ENCODE results near the gene CNPY1. TPM values are rescaled to one million over a fixed set of nuclear protein-coding genes. Genes with fewer than 3 reads are reported as not detected.

Gene CNPY1
- total and polyA plus RNA-seq, 12 donors = not detected

- Histone ChIP-seq H3K4me3 (no peak overlapping the region), H3K4me1 (replicated peaks in 1 of 2) (no peaks in the 10 kb centered on the region), H3K9me3 (replicated peaks in 1 of 3) (no peaks in the 10 kb centered on the region), H3K36me3 (replicated peaks in 1 of 2) (no peaks in the 10 kb centered on the region), H3K27me3 (peaks cover 43% of the 10 kb centered on the region), H3K27ac (no peak overlapping the region)
- no peak for DNase-seq
- intact Hi-C loops (cut with DNase I) = no loop called here
- TF ChIP-seq, protein P1, sequence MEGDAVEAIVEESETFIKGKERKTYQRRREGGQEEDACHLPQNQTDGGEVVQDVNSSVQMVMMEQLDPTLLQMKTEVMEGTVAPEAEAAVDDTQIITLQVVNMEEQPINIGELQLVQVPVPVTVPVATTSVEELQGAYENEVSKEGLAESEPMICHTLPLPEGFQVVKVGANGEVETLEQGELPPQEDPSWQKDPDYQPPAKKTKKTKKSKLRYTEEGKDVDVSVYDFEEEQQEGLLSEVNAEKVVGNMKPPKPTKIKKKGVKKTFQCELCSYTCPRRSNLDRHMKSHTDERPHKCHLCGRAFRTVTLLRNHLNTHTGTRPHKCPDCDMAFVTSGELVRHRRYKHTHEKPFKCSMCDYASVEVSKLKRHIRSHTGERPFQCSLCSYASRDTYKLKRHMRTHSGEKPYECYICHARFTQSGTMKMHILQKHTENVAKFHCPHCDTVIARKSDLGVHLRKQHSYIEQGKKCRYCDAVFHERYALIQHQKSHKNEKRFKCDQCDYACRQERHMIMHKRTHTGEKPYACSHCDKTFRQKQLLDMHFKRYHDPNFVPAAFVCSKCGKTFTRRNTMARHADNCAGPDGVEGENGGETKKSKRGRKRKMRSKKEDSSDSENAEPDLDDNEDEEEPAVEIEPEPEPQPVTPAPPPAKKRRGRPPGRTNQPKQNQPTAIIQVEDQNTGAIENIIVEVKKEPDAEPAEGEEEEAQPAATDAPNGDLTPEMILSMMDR (IDR thresholded peaks at IDR 0.05) = no peak
- TF ChIP-seq POLR2A (IDR thresholded peaks at IDR 0.05) = no peak
- 84 to 91% (median 88%) methylated on average over 7 of the region's 7 CpGs for whole genome bisulfite sequencing, 4 donors
Observed at GRCh38 chr7:155527664-155528063, 18.7 kb downstream of the CNPY1 start.

DNA sequence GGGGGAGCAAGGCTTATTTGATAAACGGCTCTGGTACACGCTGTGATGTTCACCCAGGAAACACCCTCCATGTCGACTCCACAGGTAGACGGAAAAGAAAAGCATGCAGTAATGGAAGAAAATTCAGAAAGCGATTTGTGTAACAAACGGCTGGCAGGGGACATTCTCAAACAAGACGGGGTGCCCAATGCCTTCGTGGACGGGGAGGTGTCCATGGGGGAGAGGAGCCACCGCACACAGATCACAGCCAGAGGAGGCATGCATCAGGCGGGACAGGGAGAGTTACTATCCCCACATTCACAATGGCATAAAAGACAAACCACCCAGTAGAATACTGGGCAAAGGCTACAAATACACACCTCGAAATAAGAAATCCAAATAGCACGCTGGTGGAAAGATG, 20.1 kb downstream of the CNPY1 start:
- Histone ChIP-seq H3K27ac (no peak overlapping the region), H3K4me1 (replicated peaks in 1 of 2) (no peaks in the 10 kb centered on the region), H3K27me3 (peaks cover 37% of the 10 kb centered on the region), H3K36me3 (replicated peaks in 1 of 2) (no peaks in the 10 kb centered on the region), H3K4me3 (no peak overlapping the region), H3K9me3 (replicated peaks in 1 of 3) (no peaks in the 10 kb centered on the region)
- WGBS, 4 donors = 65 to 73% (median 72%) methylated on average over 13 of the region's 13 CpGs
- intact Hi-C loops (cut with DNase I) = no loop called here
- DNase-seq = no peak
- TF ChIP-seq, protein P1 (IDR thresholded peaks at IDR 0.05) = no peak
- TF ChIP-seq POLR2A (IDR thresholded peaks at IDR 0.05) = no peak

DNA sequence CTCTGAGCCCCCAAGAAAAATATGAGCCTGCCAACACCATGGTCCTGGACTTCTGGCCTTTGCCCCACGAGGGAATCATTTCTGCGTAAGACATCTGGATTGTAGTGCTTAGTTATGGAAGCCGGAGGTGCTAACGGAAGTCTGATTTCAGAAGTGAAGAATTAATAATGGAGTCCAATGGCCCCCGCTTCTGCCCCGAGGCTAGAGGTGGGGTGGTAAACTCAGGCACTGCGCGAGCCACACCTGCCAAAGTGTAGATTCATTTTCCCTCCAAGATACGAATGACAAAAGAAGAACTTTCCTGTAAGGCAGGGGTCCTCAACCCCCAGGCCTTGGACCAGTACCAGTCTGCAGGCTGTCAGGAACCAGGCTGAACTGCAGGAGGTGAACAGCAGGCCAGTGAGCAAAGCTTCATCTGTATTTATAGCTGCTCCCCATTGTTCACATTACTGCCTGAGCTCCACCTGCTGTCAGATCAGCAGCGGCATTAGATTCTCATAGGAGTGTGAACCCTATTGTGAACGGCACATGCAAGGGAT, 22.3 kb downstream of the CNPY1 start:
- no peak for DNase-seq
- 73 to 80% (median 74%) methylated on average over 8 to 11 of the region's 11 CpGs for WGBS, 4 donors
- peaks cover 18% of the 10 kb centered on the region for H3K27me3 ChIP-seq
- H3K27ac ChIP-seq = no peak overlapping the region
- H3K36me3 ChIP-seq (replicated peaks in 1 of 2) = no peaks in the 10 kb centered on the region
- H3K4me1 ChIP-seq (replicated peaks in 1 of 2) = no peaks in the 10 kb centered on the region
- TF ChIP-seq POLR2A (IDR thresholded peaks at IDR 0.05) = no peak
- TF ChIP-seq, protein P1 (IDR thresholded peaks at IDR 0.05) = no peak
- intact Hi-C loops (cut with DNase I) = no loop called here
- no peak overlapping the region for H3K4me3 ChIP-seq
- H3K9me3 ChIP-seq (replicated peaks in 1 of 3) = no peaks in the 10 kb centered on the region

- H3K36me3 ChIP-seq (replicated peaks in 1 of 2) = no peaks in the 10 kb centered on the region
Observed at GRCh38 chr7:155523168-155523675, 23.1 kb downstream of the CNPY1 start.

More at GRCh38 chr7:155523168-155523675, 23.1 kb downstream of the CNPY1 start:
- no peak overlapping the region for H3K4me3 ChIP-seq
- H3K27ac ChIP-seq = no peak overlapping the region
- WGBS, 4 donors = 70 to 82% (median 72%) methylated on average over 16 of the region's 16 CpGs
- H3K27me3 ChIP-seq = peaks cover 15% of the 10 kb centered on the region
- no peaks in the 10 kb centered on the region for H3K4me1 ChIP-seq (replicated peaks in 1 of 2)
- H3K9me3 ChIP-seq (replicated peaks in 1 of 3) = no peaks in the 10 kb centered on the region
- intact Hi-C loops (cut with DNase I) = no loop called here
- TF ChIP-seq, protein P1 (IDR thresholded peaks at IDR 0.05) = no peak
- TF ChIP-seq POLR2A (IDR thresholded peaks at IDR 0.05) = no peak
- DNase-seq = peak in 1 of 7 donors; percentile 11

Data from adrenal gland (tissue), 12 donors.